Ovary (tissue), 9 donors: Measurements from ENCODE around the gene ATF7IP. TPM values are rescaled to one million over a fixed set of nuclear protein-coding genes. Genes with fewer than 3 reads are reported as not detected.

Experiments
- DNase-seq, 5 donors: peaks; one replicate each; pipeline ENCODE4 v3.0.0-alpha.2; 2019 to 2020
- H3K27ac ChIP-seq, 2 donors: fragments of 200-600 bp; one replicate each; pipeline versions ENCODE4 v1.5.1 to v1.8.0; 2019 to 2022
- H3K27me3 ChIP-seq: fragments of 200-600 bp; one replicate; pipeline ENCODE4 v1.8.0; 2022
- H3K36me3 ChIP-seq: fragments of 200-600 bp; sonication (generic); one replicate; pipeline ENCODE4 v1.5.1; 2019
- H3K4me1 ChIP-seq: one replicate; pipeline ENCODE4 v1.8.1; 2013; ENCODE audit warnings: mild to moderate bottlenecking, moderate library complexity; ENCODE audit not compliant: insufficient read depth
- H3K4me3 ChIP-seq: fragments of 200-600 bp; sonication (generic); one replicate; pipeline ENCODE4 v1.5.1; 2017
- H3K9me3 ChIP-seq, 2 donors: fragments of 200-600 bp in 1 of 2; sonication (generic) in 1 of 2; one replicate each; pipeline versions ENCODE4 v1.5.1 to v1.8.1; 2013 to 2019; ENCODE audit warnings: mild to moderate bottlenecking in 1 of 2, moderate library complexity in 1 of 2
- EP300 ChIP-seq: sonication (generic); formaldehyde crosslinking; IDR thresholded peaks from one replicate; pipeline ENCODE4 v1.6.1; 2017; ENCODE audit warnings: antibody characterized with exemption
- POLR2A ChIP-seq: fragments of 450-650 bp; IDR thresholded peaks from one replicate; pipeline ENCODE4 v1.6.1; 2017; ENCODE audit warnings: antibody characterized with exemption, mild to moderate bottlenecking, moderate library complexity
- WGBS, 3 donors: extraction: QIAGEN DNeasy Blood & Tissue Kit in 1 of 3; methylation state at CpG; one replicate each; pipeline versions ENCODE4 v1.1.5 to v1.1.7; 2013 to 2017; 5-methylcytosine and 5-hydroxymethylcytosine counted together
- intact Hi-C, 4 donors: fragments of 100-400 bp; cut with DNase I; formaldehyde crosslinking; loops; one replicate each; pipeline versions ENCODE4 v1.11.0 to v1.15.1; 2022 to 2023
- polyA plus RNA-seq, 2 donors: library from polyadenylated mRNA; stranded (reverse); fragments of 200-250 nt in 1 of 2; fragments of 350-450 nt in 1 of 2; fragmentation: Illumina TruSeq in 1 of 2; extraction: RNeasy Lipid Tissue Mini Kit (QIAGEN cat#74804) in 1 of 2; gene quantifications; one replicate each; pipeline ENCODE4 v1.2.3, GENCODE V29; 2013 to 2014
- total RNA-seq, 7 donors: library from RNA; depleted of rRNA in 2 of 7; stranded (reverse); fragments of >200 nt in 2 of 7; fragmentation: NEBNext Ultra II Directional in 3 of 7; extraction: Animal tissue kit (Norgen Biotek cat#: 25700) in 3 of 7; gene quantifications; one replicate each; pipeline versions ENCODE4 v1.1.0 to v1.2.4, GENCODE V29; 2016 to 2023
- TF ChIP-seq, protein P1 (sequence below), 3 donors: fragments of 450-650 bp in 2 of 3; fragments of 200-600 bp in 1 of 3; IDR thresholded peaks; one replicate each; pipeline versions ENCODE4 v1.5.1 to v1.8.0; 2016 to 2022; ENCODE audit warnings: antibody characterized with exemption in 3 of 3, mild to moderate bottlenecking in 1 of 3
- donor health status: DM: no; HTN: no; CAD: no; lungs with moderate emphysema.
- donor health status: DM: no; HTN: no; CAD: no.
- donor health status: Bipolar disorder and iron deficiency.
- donor health status: DM: yes; HTN: yes; CAD: no.
- donor health status: DM: no; HTN: no; CAD: no.
- donor health status: DM: yes; HTN: yes; CAD: no.

The ATF7IP gene
- total and polyA plus RNA-seq, 9 donors, result 12.4 to 91.5 (median 71.9) TPM

DNA sequence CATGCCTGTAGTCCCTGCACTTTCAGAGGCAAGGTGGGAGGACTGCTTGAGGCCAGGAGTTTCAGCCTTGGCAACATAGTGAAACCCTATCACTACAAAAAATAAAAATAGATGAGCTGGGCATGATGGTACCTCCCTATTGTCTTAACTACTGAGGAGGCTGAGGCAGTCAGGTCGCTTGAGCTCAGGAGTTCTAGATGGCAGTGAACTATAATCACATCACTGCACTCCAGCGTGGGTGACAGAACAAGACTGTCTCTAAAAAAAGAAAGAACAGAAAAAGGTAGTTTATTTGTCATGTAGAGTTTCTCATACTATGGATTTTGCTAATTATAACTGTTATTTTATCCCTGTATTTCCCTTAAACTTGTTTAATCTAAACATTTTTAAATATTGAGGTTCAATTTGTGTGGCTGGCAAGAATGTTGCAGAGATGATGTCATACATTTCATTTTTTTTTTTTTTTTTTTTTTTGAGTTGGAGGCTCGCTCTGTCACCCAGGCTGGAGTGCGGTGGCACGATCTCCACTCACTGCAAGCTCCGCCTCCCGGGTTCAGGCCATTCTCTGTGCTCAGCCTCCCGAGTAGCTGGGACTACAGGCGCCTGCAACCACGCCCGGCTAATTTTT, 39.7 kb upstream of the ATF7IP start:
- Histone ChIP-seq H3K4me3 (no peak overlapping the region), H3K36me3 (no peaks in the 10 kb centered on the region), H3K27me3 (no peaks in the 10 kb centered on the region), H3K4me1 (no peaks in the 10 kb centered on the region), H3K27ac (no peak overlapping the region), H3K9me3 (no peaks in the 10 kb centered on the region)
- intact Hi-C loops, result no loop called here
- 92 to 94% (median 93%) methylated on average over 11 of the region's 11 CpGs for WGBS, 3 donors
- TF ChIP-seq POLR2A (no peak), EP300 (no peak)
- TF ChIP-seq, protein P1, sequence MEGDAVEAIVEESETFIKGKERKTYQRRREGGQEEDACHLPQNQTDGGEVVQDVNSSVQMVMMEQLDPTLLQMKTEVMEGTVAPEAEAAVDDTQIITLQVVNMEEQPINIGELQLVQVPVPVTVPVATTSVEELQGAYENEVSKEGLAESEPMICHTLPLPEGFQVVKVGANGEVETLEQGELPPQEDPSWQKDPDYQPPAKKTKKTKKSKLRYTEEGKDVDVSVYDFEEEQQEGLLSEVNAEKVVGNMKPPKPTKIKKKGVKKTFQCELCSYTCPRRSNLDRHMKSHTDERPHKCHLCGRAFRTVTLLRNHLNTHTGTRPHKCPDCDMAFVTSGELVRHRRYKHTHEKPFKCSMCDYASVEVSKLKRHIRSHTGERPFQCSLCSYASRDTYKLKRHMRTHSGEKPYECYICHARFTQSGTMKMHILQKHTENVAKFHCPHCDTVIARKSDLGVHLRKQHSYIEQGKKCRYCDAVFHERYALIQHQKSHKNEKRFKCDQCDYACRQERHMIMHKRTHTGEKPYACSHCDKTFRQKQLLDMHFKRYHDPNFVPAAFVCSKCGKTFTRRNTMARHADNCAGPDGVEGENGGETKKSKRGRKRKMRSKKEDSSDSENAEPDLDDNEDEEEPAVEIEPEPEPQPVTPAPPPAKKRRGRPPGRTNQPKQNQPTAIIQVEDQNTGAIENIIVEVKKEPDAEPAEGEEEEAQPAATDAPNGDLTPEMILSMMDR (IDR thresholded peaks at IDR 0.05), result no peak
- DNase-seq, result no peak

DNA sequence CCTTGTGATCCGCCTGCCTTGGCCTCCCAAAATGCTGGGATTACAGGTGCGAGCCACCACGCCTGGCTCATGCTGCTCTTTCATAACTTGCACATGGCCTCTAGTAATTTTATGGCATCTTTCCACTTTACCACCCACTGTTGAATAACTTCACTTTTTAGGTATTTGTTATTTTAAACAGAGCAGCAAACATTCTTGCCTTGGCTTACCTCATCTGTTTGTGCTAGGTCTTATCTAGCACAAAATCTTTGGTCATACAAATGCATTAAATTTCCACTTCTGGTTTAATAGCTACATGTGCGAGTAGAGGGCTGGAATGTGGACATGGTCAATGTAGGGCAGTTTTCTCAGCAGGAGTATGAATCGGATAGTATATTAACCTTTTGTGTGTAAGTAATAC, 38.8 kb upstream of the ATF7IP start:
- no peak for TF ChIP-seq POLR2A
- TF ChIP-seq, protein P1 (IDR thresholded peaks at IDR 0.05), result no peak
- TF ChIP-seq EP300, result no peak
- 94 to 96% (median 95%) methylated on average over 5 of the region's 5 CpGs for WGBS, 3 donors
- no peaks in the 10 kb centered on the region for H3K9me3 ChIP-seq
- H3K36me3 ChIP-seq, result no peaks in the 10 kb centered on the region
- no peak overlapping the region for H3K27ac ChIP-seq
- H3K4me3 ChIP-seq, result no peak overlapping the region
- intact Hi-C loops, result no loop called here
- H3K4me1 ChIP-seq, result no peaks in the 10 kb centered on the region
- no peak for DNase-seq
- H3K27me3 ChIP-seq, result no peaks in the 10 kb centered on the region

DNA sequence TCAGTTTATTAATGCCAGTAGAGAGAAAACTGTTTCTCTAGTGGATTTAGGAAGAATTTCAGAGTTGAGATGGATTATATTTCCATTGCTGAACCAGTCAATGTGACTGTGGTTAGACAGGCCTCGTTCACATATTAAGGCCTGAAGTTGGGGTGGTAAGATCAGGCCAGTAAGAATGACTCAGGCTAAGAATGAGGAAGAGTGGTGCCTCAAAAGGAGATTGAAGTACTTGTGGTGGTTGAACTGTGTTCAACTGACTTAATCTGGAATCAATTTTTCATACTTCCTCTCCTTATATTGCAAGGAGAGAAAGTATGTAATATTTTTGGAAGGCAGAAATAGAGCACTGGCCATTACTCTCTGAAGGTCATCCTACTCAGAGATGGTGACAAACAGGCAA, 37.8 kb upstream of the ATF7IP start:
- Histone ChIP-seq H3K9me3 (no peaks in the 10 kb centered on the region), H3K27me3 (no peaks in the 10 kb centered on the region), H3K36me3 (no peaks in the 10 kb centered on the region), H3K4me3 (no peak overlapping the region), H3K4me1 (no peaks in the 10 kb centered on the region), H3K27ac (no peak overlapping the region)
- TF ChIP-seq, protein P1 (IDR thresholded peaks at IDR 0.05), result no peak
- no peak for TF ChIP-seq EP300
- TF ChIP-seq POLR2A, result no peak
- 68 to 83% (median 76%) methylated on average over 1 of the region's 1 CpG for WGBS, 3 donors
- no peak for DNase-seq
- intact Hi-C loops, result no loop called here

DNA sequence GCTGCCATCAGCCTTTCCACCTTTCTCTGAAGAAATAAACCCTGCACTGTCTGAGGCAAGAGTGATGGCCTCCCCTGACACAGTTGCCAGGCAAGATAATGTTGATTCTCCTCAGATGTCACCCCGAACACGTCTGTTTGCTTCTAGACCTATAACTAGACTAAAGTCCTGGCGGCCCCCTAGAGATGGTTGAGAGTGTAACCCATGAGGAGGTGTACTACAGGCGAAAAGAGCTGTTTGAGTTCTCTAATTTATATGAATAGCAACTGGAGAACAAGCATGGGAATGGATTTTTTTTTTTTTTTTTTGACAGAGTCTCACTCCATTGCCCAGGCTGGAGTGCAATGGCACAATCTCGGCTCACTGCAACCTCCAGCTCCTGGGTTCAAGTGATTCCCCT, 33.0 kb upstream of the ATF7IP start:
- TF ChIP-seq POLR2A (no peak), EP300 (no peak)
- TF ChIP-seq, protein P1 (IDR thresholded peaks at IDR 0.05), result no peak
- Histone ChIP-seq H3K36me3 (no peaks in the 10 kb centered on the region), H3K4me1 (no peaks in the 10 kb centered on the region), H3K27me3 (no peaks in the 10 kb centered on the region), H3K9me3 (no peaks in the 10 kb centered on the region), H3K27ac (no peak overlapping the region), H3K4me3 (no peak overlapping the region)
- intact Hi-C loops, result no loop called here
- 87 to 89% (median 89%) methylated on average over 5 of the region's 5 CpGs for WGBS, 3 donors
- DNase-seq, result no peak
